ENCODE data around the gene PCDHGA1. TPM values are rescaled to one million over a fixed set of nuclear protein-coding genes. Genes with fewer than 3 reads are reported as not detected.

PCDHGA1 gene
- polyA plus RNA-seq, 2 of the 4 experiments (the other 2 are of a cell fraction): 0.32 to 0.71 TPM

DNA sequence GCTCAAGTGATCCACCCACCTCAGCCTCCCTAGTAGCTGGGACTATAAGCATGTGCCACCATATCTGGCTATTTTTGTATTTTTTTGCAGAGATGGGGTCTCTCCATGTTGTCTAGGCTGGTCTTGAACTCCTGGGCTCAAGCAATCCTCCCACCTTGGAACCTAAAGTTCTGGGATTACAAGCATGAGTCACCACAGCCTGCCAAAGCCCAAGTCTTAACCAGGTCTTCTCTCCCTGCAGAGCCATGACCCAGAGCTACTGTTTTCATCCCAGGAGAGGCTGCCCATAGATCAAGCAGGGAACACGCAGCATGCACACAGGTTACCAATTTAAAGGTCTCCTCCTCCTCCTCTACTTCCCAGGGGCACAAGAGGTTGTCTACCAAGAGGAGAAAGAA is 188.3 kb downstream of the PCDHGA1 start:
- DNase-seq (ENCODE audit: low read depth in 1 of 2, low spot score in 1 of 2): no peak
- no peak for ATAC-seq
- Histone ChIP-seq H3K4me3 (no peak overlapping the region), H3K27ac (no peak overlapping the region), H3K4me1 (peaks cover 20% of the 10 kb centered on the region), H3K9me3 (no peaks in the 10 kb centered on the region), H3K4me2 (no peak overlapping the region)
- whole genome bisulfite sequencing (ENCODE audit: missing lambda C conversion rate): 94% methylated on average over 1 of the region's 1 CpG
- no peak for FAIRE-seq
- no peak for TF ChIP-seq MAFK (IDR thresholded peaks at IDR 0.05; ENCODE audit: partially characterized antibody)
- no peak for TF ChIP-seq EHF (CRISPR knock-in tag; IDR thresholded peaks at IDR 0.05)
- TF ChIP-seq FOSL2 (IDR thresholded peaks at IDR 0.05): no peak
- peak; percentile 8; the same call in 1 of the 2 replicates for TF ChIP-seq FOSL2 (CRISPR knock-in tag; IDR thresholded peaks at IDR 0.05)
- no peak for TF ChIP-seq HOXB13 (CRISPR knock-in tag; IDR thresholded peaks at IDR 0.05; ENCODE audit: low read depth)
- no peak for TF ChIP-seq SREBF2 (IDR thresholded peaks at IDR 0.05)
- no peak for TF ChIP-seq HOXB5 (CRISPR knock-in tag; IDR thresholded peaks at IDR 0.05)
- no peak for TF ChIP-seq CBX2 (IDR thresholded peaks at IDR 0.05; ENCODE audit: borderline replicate concordance, low read depth)
- TF ChIP-seq FOXS1 (CRISPR knock-in tag; IDR thresholded peaks at IDR 0.05): no peak
- ChIA-PET CTCF (interaction anchor here (0.6 to 12.8 kb wide), 5 partner anchors 10 to 662 kb away, joined by 3 to 163 read pairs (median 3); partner anchors contain the start of gene PCDHGB5), POLR2A (no interaction called here)

DNA sequence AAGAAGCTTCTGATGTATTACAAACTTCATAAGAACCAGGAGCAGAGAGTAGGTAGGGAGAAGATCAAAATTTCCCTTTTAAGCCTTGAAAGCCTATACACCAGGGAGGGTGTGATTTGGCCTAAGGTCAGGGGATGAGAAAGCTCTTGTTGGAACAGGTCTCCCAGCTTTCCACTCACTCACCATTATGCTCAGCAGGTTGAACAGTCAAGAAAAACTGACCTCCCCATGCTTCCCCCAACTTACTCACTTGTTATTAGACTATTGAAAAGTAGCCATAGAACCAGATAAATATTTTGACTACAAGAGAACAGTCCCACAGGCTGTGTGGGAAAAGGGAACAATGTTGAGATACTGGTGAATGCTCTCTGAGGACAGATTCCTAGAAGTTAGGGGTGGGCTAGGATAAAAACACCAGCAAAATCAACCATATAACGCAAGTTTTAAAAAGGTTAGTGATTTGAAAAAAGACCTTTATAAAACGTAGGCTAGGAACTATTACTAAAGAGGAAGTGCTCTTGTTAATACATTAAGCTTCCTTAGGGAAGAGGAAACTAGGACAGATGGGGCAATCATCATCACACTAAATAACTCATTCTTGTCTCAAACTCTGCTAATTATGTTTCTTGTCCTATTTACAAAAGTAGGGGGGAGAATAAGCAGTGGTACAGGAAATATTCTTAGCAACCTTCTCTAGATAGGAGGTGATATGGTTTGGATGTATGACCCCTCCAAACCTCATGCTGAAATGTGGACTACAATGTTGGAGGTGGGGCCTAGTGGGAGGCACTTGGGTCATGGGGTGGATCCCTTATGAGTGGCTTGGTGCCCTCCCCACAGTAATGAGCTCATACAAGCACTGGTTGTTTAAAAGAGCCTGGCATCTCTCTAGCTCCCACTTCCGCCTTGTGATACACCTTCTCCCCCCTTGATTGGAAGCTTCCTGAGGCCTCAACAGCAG is 189.6 kb downstream of the PCDHGA1 start:
- Histone ChIP-seq H3K4me2 (no peak overlapping the region), H3K9me3 (no peaks in the 10 kb centered on the region), H3K4me3 (no peak overlapping the region), H3K4me1 (peaks cover 25% of the 10 kb centered on the region), H3K27ac (no peak overlapping the region)
- no peak for TF ChIP-seq EP300 (IDR thresholded peaks at IDR 0.05)
- TF ChIP-seq CHD2 (IDR thresholded peaks at IDR 0.05; ENCODE audit: low read length, partially characterized antibody): no peak
- TF ChIP-seq JUNB (IDR thresholded peaks at IDR 0.05): no peak
- TF ChIP-seq EHF (CRISPR knock-in tag; IDR thresholded peaks at IDR 0.05): no peak
- TF ChIP-seq TFCP2L1 (CRISPR knock-in tag; IDR thresholded peaks at IDR 0.05): no peak
- TF ChIP-seq CHD4 (IDR thresholded peaks at IDR 0.05; ENCODE audit: borderline replicate concordance): no peak
- no peak for TF ChIP-seq HOXB5 (CRISPR knock-in tag; IDR thresholded peaks at IDR 0.05)
- no peak for TF ChIP-seq ZFP36 (IDR thresholded peaks at IDR 0.05; ENCODE audit: borderline replicate concordance, partially characterized antibody)
- no peak for TF ChIP-seq PHF8 (IDR thresholded peaks at IDR 0.05; ENCODE audit: borderline replicate concordance, low read depth)
- no peak for TF ChIP-seq FOXS1 (CRISPR knock-in tag; IDR thresholded peaks at IDR 0.05)
- TF ChIP-seq NR3C1 (IDR thresholded peaks at IDR 0.05): no peak
- TF ChIP-seq RAD21 (conservative IDR thresholded peaks at IDR 0.05 in 1 of 2, IDR thresholded peaks at IDR 0.05 in 1 of 2): no peak
- TF ChIP-seq JUN (IDR thresholded peaks at IDR 0.05): no peak
- no peak for TF ChIP-seq KDM5A (IDR thresholded peaks at IDR 0.05)
- CTCF ChIA-PET: interaction anchor here (0.6 to 12.8 kb wide), 7 partner anchors 11 to 425 kb away, joined by 3 to 163 read pairs (median 5); partner anchors contain the start of genes PCDHB2, PCDHGB5 and PCDHGC3
- FAIRE-seq: no peak
- POLR2A ChIA-PET: no interaction called here
- whole genome bisulfite sequencing (ENCODE audit: missing lambda C conversion rate): 92% methylated on average over 3 of the region's 3 CpGs
- ATAC-seq: no peak
- DNase-seq (ENCODE audit: low read depth in 1 of 2, low spot score in 1 of 2): no peak

DNA sequence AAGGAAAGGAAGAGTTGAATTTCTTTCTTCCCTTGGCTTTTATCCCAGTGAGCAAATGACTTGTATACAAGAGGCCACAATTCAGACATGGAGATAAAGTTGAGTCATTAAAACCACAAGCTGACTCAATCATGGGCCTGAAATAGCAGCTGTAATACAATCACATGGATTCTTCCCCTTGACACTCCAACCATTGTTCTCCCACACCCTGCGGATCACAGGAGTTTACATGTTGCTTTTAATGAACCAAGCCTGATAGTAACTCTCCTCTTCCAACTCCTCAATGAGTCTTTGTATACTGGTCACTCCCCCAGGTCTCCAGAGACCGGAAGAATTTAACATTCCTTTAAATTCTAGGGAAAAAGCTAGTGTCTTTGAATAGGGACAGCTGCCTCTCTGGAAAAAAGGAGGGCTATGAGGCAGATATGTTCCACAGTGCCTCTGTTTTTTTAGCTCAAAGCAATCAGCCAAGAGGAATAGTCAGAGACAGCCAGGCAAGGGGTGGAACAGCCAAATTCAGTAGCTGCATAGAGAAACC is 191.0 kb downstream of the PCDHGA1 start:
- peak; percentile 74 to 75 for DNase-seq (ENCODE audit: low read depth in 1 of 2, low spot score in 1 of 2)
- WGBS (ENCODE audit: missing lambda C conversion rate): 47% methylated on average over 2 of the region's 2 CpGs
- Histone ChIP-seq H3K4me3 (no peak overlapping the region), H3K4me1 (peaks cover 36% of the 10 kb centered on the region), H3K4me2 (peak overlapping the region; percentile 55), H3K9me3 (no peaks in the 10 kb centered on the region), H3K27ac (peak overlapping the region; percentile 42 to 55; a peak in 3 of 6 replicates)
- ChIA-PET CTCF (interaction anchor here (0.7 to 12.8 kb wide), 17 partner anchors 13 to 705 kb away, joined by 3 to 163 read pairs (median 6); partner anchors contain the start of genes PCDHB11, PCDHB14, PCDHB2 and PCDHB9), POLR2A (interaction anchor here (1.0 to 1.2 kb wide), 2 partner anchors 182 to 200 kb away, joined by 3 to 5 read pairs; partner anchors contain the start of genes PCDHGA2 and TAF7)
- ATAC-seq: peak; percentile 69 to 78; a peak in 5 of 6 replicates
- FAIRE-seq: no peak
- no peak for TF ChIP-seq RCOR1 (IDR thresholded peaks at IDR 0.05; ENCODE audit: low read depth, low read length)
- TF ChIP-seq CEBPB (IDR thresholded peaks at IDR 0.05): peak in 1 of 2 experiments; percentile 59; a peak in 2 of 4 replicates
- no peak for TF ChIP-seq KDM5A (IDR thresholded peaks at IDR 0.05)
- TF ChIP-seq EHF (CRISPR knock-in tag; IDR thresholded peaks at IDR 0.05): no peak
- TF ChIP-seq ESRRA (IDR thresholded peaks at IDR 0.05; ENCODE audit: borderline replicate concordance, low read length): no peak
- TF ChIP-seq JUNB (IDR thresholded peaks at IDR 0.05): peak; percentile 83
- TF ChIP-seq, protein P1, sequence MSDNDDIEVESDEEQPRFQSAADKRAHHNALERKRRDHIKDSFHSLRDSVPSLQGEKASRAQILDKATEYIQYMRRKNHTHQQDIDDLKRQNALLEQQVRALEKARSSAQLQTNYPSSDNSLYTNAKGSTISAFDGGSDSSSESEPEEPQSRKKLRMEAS (IDR thresholded peaks at IDR 0.05): peak; percentile 72
- no peak for TF ChIP-seq RFX5 (IDR thresholded peaks at IDR 0.05)
- TF ChIP-seq KDM1A (IDR thresholded peaks at IDR 0.05; ENCODE audit: low read depth): no peak
- no peak for TF ChIP-seq FOSB (CRISPR knock-in tag; IDR thresholded peaks at IDR 0.05)
- peak; percentile 71; the same call in 1 of the 2 replicates for TF ChIP-seq GATA3 (IDR thresholded peaks at IDR 0.05; ENCODE audit: borderline replicate concordance)
- no peak for TF ChIP-seq TFCP2L1 (CRISPR knock-in tag; IDR thresholded peaks at IDR 0.05)
- peak in 1 of 2 experiments; percentile 26; a peak in 1 of 5 replicates for TF ChIP-seq JUN (IDR thresholded peaks at IDR 0.05)
- no peak for TF ChIP-seq ZFP36 (IDR thresholded peaks at IDR 0.05; ENCODE audit: borderline replicate concordance, partially characterized antibody)
- TF ChIP-seq MAZ (IDR thresholded peaks at IDR 0.05; ENCODE audit: borderline replicate concordance, low read depth, low read length): no peak
- peak; percentile 84 for TF ChIP-seq FOSL2 (IDR thresholded peaks at IDR 0.05)
- peak; percentile 89 for TF ChIP-seq FOSL2 (CRISPR knock-in tag; IDR thresholded peaks at IDR 0.05)
- TF ChIP-seq NR3C1 (IDR thresholded peaks at IDR 0.05): no peak
- no peak for TF ChIP-seq SMC3 (IDR thresholded peaks at IDR 0.05)
- TF ChIP-seq ZNF302 (CRISPR knock-in tag; IDR thresholded peaks at IDR 0.05): no peak
- TF ChIP-seq MAFK (IDR thresholded peaks at IDR 0.05; ENCODE audit: partially characterized antibody): peak; percentile 8
